HG03108 (cell line): Measurements from ENCODE around the gene ATG13.

ENCODE experiments used
- ATAC-seq: cut with Tn5 transposase; IDR thresholded peaks from one replicate; pipeline ENCODE4 v1.9.1; 2021; ENCODE audit warnings: moderate library complexity; ENCODE audit not compliant: unreplicated experiment

The ATG13 gene

DNA sequence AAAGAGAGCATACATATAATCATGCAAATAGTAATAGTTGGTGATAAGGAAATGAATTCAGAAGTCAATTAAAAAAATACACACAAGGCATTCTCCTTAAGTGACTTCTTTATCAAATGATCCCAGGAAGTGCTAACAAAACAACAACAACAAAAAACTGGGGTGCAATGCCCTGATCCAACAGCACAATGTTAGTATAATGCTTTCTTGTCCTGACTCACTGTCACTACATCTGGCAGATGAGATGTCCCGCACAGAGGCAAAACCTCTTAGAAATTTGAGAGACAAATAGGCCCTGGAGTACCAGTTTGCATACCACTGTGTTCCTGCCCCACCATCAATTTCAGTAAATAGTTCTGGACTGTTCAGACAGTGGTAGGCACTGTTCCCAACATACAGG is 12.6 kb upstream of the ATG13 start:
- ATAC-seq: no peak

DNA sequence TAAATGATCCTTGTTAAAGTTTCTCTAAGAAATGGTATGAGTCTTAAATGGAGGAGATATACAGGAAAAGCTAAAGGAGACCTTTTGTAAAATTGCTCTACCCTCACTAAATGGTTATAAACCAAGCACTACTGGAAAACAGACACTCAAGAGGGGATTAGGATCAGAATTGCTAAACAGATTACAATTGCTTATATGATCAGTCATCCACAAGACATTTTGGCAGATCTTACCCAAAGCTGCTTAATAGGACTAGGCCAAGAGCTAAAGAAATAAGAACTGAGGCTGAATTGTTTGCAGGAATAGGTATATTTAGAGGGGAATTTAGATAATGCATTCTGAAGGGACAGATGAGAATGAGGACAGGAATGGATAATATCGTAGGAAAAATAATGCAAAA is 9.8 kb upstream of the ATG13 start:
- no peak for ATAC-seq

DNA sequence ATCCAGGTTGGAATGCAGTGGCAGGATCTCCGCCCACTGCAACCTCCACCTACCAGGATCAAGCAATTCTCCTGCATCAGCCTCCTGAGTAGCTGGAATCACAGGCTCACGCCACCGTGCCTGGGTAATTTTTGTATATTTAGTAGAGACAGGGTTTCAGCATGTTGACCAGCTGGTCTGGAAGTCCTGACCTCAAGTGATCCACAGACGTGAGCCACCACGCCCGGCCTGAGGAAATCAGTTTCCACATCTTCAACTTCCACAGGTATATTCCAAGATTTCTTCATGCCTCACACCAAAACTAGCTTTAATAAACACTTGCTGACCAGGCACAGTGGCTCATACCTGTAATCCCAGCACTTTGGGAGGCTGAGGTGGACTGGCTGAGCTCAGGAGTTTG is 8.0 kb upstream of the ATG13 start:
- no peak for ATAC-seq

DNA sequence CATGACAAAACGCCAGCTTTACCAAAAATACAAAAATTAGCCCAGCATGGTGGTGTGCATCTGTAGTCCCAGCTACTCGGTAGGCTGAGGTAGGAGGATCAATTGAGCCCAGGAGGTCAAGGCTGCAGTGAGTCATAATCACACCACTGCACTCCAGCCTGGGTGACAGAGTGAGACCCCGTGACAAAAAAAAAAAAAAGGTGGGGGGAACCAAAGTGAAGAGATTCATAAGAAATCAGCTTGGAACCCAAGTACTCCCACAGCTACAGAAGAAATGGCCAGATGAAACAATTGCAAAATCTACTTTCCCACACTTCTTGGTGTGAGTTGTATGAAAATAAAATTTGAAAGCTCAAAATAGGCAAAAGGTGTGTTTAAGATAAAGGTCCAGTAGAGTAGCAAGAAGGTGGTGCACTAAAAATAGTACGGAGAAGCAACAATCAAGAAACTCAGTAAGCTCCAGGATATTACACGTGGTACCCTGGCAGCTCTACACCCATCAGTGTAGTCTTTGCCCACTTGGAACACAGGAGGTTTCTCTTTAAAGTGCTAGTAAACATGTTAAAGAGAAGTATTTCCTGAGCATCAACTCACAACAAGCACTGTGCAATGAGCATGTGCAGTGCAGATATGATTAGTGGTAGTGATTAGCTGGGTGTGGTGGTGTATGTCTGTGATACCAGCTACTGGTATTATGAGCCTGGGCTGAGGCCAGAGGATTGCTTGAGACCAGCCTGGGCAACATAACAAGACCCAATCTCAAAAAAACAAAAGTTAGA is 5.6 kb upstream of the ATG13 start:
- no peak for ATAC-seq

DNA sequence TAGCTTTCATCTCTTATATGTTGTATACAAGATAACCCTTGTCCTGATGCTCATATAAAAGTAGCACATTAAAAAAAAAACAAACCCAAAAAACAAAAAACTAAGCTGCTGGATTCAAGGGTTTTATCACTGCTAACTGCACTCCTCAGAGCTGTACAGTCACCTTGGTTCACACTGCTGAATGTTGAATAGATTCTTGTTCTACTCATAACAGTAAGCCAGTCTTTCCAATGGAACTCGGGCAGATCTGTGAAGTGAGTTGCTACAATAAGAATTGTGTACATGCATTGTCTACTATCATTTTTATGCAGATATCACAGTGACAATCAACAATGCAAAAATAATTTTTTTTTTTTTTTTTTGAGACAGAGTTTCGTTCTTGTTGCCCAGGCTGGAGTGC is 5.0 kb upstream of the ATG13 start:
- ATAC-seq: no peak

DNA sequence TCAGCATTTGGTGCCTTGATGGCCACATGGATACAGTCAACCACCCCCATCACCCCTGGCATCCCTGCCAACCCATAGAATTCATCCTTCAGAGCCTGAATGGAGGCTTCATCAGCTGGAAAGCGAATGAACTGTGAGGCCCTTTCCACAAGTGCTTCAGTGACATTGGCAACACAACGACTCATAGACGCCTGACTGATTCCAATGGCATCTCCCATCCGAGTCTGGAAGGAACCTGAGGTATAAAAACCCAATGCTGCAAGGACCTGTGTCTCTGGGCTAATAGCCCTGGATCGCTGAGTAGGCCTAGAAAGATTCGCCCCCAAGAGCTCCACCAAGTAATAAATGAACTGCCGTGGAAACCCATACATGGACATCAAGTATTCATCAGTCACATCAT is 1.6 kb upstream of the ATG13 start:
- no peak for ATAC-seq

DNA sequence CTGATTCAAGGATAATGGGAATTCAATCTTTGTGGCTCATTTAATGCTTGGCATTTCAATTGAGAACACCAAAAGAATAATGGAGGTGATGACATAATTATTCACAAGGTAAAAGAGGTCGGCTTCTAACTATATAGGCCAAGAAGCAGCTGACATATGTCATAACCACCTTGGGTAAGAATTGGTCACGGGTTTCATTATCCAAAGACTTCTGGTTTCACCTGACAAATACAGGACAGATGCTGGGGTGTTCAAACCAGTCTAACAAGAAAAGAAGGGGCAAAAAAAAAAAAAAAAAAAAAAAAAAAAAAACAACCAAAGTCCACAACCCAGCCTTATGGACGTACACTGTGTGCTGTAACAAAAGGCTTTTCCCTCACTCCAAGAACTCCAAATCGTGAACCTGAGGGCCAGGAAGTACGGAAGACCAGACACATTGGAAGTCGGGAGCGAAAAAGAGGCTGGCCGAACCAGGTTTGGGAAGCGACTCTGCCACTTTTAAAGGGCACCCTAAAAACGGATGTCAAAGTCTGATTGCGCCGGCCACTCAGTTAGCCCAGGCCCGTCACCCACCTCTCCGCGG is 711 bp upstream of the ATG13 start:
- ATAC-seq: no peak

DNA sequence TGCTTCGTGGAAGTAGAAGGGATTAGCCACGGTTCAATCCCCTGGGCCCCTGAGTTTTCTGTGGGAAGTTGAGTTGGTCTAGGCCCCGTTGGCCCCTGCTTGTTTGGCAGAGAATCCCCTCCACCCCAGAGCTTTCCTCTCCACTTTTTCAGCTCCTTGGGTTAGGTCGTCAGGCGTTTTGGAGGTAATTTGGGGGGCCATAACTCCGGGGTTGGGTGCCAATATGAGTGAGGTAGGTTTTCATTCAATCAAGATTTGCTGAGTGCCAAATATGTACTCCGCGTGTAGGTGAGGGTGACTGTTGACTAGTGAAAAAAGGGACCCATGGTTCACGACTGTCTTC is 590 bp downstream of the ATG13 start:
- ATAC-seq: no peak

DNA sequence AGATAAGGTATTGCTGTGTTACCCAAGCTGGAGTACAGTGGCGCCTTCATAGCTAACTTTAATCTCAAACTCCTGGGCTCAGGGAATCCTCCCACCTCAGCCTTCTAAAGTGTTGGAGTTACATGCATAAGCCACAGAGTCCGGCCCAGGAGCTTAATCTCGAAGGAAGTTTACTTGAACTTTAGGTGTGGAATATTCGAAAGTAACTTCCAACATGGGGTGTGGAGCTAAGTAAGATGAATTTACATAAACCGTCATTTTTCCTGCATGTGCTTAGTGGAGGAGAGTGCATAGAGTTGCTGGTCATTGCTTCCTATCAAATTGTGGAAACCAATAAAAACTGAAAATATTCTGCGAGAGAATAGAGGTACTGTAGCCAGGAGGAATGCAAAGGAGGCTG is 1.5 kb downstream of the ATG13 start:
- ATAC-seq: no peak

DNA sequence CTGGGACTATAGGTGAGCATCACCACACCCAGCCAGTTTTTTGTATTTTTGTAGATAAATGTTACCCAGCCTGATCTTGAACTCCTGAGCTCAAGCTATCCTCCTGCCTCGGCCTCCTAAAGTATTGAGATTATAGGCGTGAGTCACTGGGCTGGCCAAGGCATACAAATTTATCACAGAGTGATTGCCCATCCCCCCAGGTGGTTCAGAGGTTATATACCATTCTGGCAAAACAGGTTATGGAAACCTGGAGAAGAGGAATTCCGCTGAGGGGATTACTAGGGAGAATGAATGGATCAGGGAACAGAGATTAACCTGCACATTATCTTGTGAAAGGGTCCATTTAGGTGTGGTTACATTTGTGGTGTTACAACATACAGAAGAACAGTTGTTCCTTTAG is 8.1 kb downstream of the ATG13 start:
- no peak for ATAC-seq

DNA sequence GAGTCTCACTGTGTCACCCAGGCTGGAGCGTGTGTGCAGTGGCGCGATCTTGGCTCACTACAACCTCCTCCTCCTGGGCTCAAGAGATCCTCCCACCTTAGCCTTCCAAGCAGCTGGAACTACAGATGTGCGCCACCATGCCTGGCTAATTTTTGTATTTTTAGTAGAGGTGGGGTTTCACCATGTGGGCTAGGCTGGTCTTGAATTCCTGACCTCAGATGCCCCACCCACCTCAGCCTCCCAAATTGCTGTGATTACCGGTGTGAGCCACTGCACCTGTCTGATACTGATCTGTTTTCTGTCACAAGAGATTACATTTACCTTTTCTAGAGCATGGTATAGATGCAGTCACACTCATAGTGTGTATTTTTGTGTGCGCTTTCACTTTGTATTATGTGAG is 11.6 kb downstream of the ATG13 start:
- no peak for ATAC-seq

DNA sequence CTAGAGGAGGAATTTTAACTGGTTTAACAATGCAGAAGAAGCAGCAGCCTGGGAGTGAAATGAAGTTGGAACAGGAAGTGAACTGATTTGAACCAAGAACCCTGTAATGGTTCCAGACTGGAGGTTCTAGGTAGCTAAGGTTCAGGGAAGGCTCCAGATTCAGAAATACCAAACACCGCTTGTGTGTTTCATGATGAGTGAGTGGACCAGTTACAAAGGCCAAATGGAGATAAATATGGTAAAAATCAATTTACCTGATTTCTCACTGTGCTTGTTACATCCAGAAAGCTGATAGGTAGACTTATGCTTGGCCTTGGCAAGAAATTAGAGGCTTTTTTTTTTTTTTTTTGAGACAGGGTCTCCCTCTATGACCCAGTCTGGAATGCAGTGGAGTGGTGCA is 12.9 kb downstream of the ATG13 start:
- no peak for ATAC-seq

DNA sequence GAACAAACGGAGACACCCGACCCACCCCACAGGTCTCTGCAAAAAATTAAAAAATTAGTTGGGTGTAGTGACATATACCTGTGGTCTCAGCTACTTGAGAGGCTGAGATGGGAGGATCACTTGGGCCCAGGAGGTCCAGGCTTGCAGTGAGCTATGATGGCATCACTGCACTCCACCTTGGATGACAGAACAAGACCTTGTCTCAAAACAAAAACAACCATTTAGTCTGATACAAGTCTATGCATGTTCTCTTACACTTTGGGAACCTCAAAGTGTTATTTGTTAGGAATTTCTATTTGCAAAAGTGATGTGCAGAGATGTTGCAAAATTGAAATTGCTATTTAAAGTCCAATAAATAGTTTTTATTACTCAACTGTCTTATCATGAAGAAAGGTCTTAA is 14.3 kb downstream of the ATG13 start:
- no peak for ATAC-seq

DNA sequence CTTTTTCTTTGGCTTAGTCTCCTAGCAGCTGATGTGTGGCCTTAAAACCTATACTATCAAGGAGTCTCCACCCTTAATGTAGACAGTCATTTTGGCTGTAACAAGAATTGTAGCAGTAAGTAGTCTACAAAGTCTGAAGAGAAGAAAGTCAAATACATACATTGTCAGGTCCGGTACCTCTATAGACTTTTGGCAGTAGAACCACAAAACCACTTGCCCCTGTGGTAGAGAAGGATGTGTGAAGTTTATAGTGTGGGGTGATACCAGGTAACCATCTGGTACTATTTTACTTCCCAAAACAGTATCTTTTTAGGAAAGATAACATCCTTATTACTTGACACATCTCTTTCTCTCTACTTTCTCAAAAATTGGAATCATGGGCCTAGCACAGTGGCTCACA is 15.1 kb downstream of the ATG13 start:
- no peak for ATAC-seq

DNA sequence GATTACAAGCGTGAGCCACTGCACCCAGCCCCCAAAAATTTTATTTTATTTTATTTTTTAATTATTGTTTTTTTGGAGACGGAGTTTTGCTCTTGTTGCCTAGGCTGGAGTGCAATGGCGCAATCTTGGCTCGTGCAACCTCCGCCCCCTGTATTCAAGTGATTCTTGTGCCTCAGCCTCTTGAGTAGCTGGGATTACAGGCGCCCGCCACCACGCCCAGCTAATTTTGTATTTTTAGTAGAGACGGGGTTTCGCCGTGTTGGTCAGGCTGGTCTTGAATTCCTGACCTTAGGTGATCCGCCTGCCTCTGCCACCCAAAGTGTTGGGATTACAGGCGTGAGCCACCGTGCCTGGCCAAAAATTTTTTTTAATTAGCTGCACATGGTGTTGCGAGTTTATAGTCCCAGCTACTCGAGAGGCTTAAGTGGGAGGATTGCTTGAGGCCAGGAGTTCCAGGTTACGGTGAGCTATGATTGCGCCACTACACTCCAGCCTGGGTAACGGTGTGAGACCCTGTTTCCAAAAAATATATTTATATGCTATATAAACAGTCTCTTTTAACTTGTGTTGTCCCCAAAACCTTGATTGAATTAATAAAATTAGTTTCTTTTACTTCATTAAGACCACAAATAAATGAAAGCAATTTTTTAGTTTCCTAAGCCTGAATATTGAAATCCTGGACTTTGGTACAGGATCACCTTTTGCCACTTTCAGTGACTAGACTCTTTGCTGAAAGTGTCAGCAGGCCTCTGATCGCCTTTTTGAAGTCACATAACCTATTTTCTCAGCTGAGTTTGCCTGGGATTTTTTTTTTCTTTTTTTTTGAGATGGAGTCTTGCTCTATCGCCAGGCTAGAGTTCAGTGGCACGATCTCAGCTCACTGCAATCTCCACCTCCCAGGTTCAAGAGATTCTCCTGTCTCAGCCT is 16.2 kb downstream of the ATG13 start:
- ATAC-seq: no peak

DNA sequence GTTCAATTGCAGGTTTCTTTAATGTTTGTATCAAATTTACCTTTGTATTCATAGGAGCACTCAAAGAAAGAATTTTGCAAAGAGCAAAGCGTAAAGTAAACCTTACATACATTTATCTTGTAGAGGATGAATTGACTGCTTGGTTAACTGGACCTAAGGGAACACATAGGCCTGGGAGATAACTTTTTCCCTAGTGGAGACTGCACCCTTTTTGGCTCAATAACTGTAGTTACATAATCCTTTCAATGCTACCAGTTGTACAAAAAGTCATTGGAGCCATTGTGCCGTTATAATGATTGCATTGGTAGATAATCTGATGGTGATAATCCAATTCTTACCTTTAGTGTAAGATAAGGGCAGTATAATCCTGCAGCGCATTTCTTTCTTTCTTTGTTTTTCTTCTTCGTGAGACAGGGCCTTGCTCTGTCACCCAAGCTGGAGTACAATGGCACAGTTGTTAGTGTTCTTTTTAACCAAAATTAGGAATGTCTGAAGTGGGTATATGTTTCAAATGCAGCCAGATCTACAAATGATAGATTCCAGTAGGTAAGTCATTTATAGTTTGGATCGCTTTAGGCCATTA is 18.3 kb downstream of the ATG13 start:
- ATAC-seq: no peak

DNA sequence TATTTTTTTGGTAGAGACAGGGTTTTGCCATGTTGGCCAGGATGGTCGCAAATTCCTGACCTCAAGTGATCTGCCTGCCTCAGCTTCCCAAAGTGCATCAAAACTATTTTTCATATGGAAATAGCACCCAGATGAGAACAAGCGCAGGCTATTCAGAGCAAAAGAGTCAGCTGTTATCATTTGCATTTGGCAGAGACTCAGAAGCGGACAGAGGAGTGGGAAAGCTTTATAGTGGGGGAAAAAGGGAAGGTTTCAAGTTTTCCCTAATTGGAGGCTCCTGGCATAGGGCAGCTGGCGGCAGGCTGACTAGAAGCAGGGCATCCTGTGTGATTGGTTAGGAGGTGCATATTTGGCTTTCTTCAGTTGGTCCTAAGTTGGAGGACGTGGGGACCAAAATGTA is 20.2 kb downstream of the ATG13 start:
- no peak for ATAC-seq

DNA sequence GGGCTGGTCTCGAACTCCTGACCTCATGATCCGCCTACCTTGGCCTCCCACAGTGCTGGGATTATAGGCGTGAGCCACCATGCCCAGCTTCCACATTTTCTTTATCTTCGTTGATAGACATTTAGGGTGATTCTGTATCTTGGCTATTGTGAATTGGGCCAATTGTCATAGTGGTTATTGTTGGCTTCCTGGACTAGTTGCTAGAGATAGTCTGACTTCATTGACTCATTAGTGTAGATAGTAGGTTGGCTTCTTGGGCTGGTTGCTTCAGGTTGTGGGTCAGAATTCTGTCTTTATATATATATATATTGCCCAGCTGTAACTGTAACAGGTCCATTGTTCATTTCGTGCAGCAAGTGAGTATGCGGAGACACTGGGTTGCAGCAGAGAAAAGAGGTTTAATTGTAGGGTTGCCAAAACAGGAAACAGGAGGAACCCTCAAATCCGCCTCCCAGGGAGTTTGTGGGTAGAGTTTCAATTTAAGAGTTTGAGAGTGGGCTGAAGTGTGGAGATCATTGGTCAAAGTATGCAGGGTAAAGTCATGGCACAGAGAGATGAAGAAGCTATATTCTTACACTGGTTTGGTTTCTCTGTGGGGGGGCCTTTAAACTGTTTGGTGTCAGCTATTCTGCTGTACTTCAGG is 22.0 kb downstream of the ATG13 start:
- no peak for ATAC-seq

DNA sequence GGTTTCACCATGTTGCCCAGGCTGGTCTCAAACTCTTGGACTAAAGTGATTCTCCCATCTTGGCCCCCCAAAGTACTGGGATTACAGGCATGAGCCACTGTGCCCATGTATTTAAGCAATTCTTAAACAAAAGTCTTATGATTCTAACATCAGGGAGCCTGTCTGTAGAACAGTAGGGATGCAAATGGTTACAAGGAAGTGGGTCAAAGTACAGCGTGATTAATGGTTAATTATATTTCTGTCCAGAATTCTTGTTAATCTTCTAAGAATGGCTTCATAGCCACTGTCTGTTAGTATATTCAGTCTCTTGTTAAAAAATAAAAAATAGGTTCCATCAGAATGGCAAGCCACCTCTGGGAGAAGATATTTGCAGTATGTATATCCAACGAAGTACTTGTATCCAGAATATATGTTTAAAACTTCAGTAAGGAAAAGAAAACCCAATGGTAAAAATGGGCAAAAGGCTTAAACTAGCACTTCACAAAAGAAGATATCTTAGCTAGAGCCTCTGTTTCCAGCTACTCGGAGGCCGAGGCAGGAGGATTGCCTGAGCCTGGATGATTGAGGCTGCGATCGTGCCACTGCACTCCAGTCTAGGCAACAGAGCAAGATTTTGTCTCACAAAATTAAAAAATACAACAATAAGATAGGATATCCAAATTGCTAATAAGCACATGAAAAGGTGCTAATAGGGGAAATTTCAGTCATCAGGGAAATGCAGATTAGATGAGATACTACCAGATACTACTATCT is 22.9 kb downstream of the ATG13 start:
- no peak for ATAC-seq

DNA sequence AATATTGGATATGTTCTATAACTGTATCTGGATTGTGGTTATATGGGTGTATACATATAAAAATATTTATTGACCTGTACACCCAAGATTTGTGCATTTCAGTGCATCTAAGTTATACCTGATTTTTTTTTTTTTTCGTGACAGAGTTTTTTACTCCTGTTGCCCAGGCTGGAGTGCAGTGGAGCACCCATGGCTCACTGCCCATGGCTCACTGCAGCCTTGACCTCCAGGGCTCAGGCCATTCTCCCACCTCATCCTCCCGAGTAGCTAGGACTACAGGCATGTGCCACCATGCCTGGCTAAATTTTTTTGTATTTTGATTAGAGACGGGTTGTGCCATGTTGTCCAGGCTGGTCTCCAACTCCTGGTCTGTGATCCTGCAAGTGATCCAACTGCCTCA is 24.3 kb downstream of the ATG13 start:
- no peak for ATAC-seq
